Fibroblast of skin of right biceps (primary cell): ENCODE data around the gene BEST3.

ENCODE experiments used
- DNase-seq: peaks from one replicate; pipeline ENCODE4 v3.0.0-alpha.2; 2013

The BEST3 gene

GRCh38 chr12:69698769-69699540 is at the start of gene BEST3:
BEST3 (minus strand) TSS chr12:69699303; CDS start chr12:69697798, 1,505 bp downstream.
- DNase-seq = no peak

- DNase-seq = no peak
Observed at GRCh38 chr12:69744109-69744508, 45.0 kb upstream of the BEST3 start.

GRCh38 chr12:69739287-69740191 is 40.4 kb upstream of the BEST3 start:
- DNase-seq = peak; percentile 22

GRCh38 chr12:69738351-69739286 is 39.5 kb upstream of the BEST3 start, which contains the start of gene RAB3IP:
RAB3IP (plus strand) TSS chr12:69738860; CDS start chr12:69755409, 16,549 bp downstream.
- DNase-seq = peak; percentile 82

- DNase-seq = no peak
Observed at GRCh38 chr12:69733638-69734037, 34.5 kb upstream of the BEST3 start.

- DNase-seq = peak; percentile 28
Observed at GRCh38 chr12:69732088-69732487, 33.0 kb upstream of the BEST3 start.

- DNase-seq = peak; percentile 11
Observed at GRCh38 chr12:69726922-69727321, 27.8 kb upstream of the BEST3 start.

GRCh38 chr12:69720750-69721149 is 21.6 kb upstream of the BEST3 start:
- no peak for DNase-seq

GRCh38 chr12:69719336-69720316 is 20.5 kb upstream of the BEST3 start:
- no peak for DNase-seq

GRCh38 chr12:69714542-69714941 is 15.4 kb upstream of the BEST3 start:
- DNase-seq = no peak

- no peak for DNase-seq
Observed at GRCh38 chr12:69712826-69713225, 13.7 kb upstream of the BEST3 start.

- no peak for DNase-seq
Observed at GRCh38 chr12:69708649-69709048, 9.5 kb upstream of the BEST3 start.

- DNase-seq = no peak
Observed at GRCh38 chr12:69704357-69704756, 5.3 kb upstream of the BEST3 start.

- DNase-seq = no peak
Observed at GRCh38 chr12:69703146-69703642, 4.1 kb upstream of the BEST3 start.

- no peak for DNase-seq
Observed at GRCh38 chr12:69701826-69702225, 2.7 kb upstream of the BEST3 start.

GRCh38 chr12:69698054-69698453 is 1.0 kb downstream of the BEST3 start:
- DNase-seq = no peak

- no peak for DNase-seq
Observed at GRCh38 chr12:69694123-69694522, 5.0 kb downstream of the BEST3 start.

- DNase-seq = no peak
Observed at GRCh38 chr12:69689638-69690037, 9.5 kb downstream of the BEST3 start.

- peak; percentile 95 for DNase-seq
Observed at GRCh38 chr12:69688471-69689427, 10.4 kb downstream of the BEST3 start.

GRCh38 chr12:69688021-69688420 is 11.1 kb downstream of the BEST3 start:
- DNase-seq = peak; percentile 61
